Activated CD4-positive, alpha-beta T cell treated with anti-CD3 and anti-CD28 coated beads, Interleukin-2, amount 10 ng/mL, durations not matched to agents 24 days and 14 days (primary cell): Measurements from ENCODE around the gene ANO9. TPM values are rescaled to one million over a fixed set of nuclear protein-coding genes. Genes with fewer than 3 reads are reported as not detected.
"Not testable (repeated sequence)": the region's sequence is repeated elsewhere in the genome, so short reads cannot be mapped to it uniquely, and the experiment has no call there.

ENCODE experiments used
- DNase-seq: peaks from one replicate; pipeline ENCODE4 v3.0.0; 2022
- H3K27ac Mint-ChIP-seq: one replicate; pipeline ENCODE4 v1.8.0; 2022; ENCODE audit warnings: mild to moderate bottlenecking, mixed read lengths
- H3K27me3 Mint-ChIP-seq: one replicate; pipeline ENCODE4 v1.8.0; 2022; ENCODE audit warnings: mixed read lengths
- H3K36me3 Mint-ChIP-seq: one replicate; pipeline ENCODE4 v1.8.0; 2022; ENCODE audit warnings: low read depth, mild to moderate bottlenecking, mixed read lengths
- H3K4me1 Mint-ChIP-seq: one replicate; pipeline ENCODE4 v1.8.0; 2021; ENCODE audit warnings: mixed read lengths
- H3K4me3 Mint-ChIP-seq: one replicate; pipeline ENCODE4 v1.8.0; 2022; ENCODE audit warnings: mild to moderate bottlenecking, moderate library complexity, mixed read lengths
- H3K9me3 Mint-ChIP-seq: one replicate; pipeline ENCODE4 v1.8.0; 2021; ENCODE audit warnings: mixed read lengths
- intact Hi-C: fragments of 100-400 bp; cut with micrococcal nuclease; formaldehyde crosslinking; loops from one replicate; pipeline ENCODE4 v1.15.1; 2023
- total RNA-seq: library from RNA; stranded (reverse); gene quantifications from 2 replicates; pipeline ENCODE4 v1.2.3, GENCODE V29; 2022

ANO9 gene
- total RNA-seq, 1 donor from 2014 or later = 36.9 TPM

- intact Hi-C loops = loop anchor here (5.0 kb wide), 1 partner anchor 99 kb away; the partner anchor contains the start of gene IFITM2
- peak overlapping the region; percentile 62 for H3K4me3 Mint-ChIP-seq
- H3K36me3 Mint-ChIP-seq = peaks cover 4% of the 10 kb centered on the region
- peaks cover 2% of the 10 kb centered on the region for H3K4me1 Mint-ChIP-seq
- peak overlapping the region; percentile 29 for H3K27ac Mint-ChIP-seq
- no peak for DNase-seq
- H3K9me3 Mint-ChIP-seq = no peaks in the 10 kb centered on the region
- no peaks in the 10 kb centered on the region for H3K27me3 Mint-ChIP-seq
These were observed 35.6 kb downstream of the ANO9 start for GRCh38 chr11:405954-406795.

- H3K27ac Mint-ChIP-seq = peak overlapping the region; percentile 51
- intact Hi-C loops = loop anchor here (5.0 kb wide), 1 partner anchor 98 kb away; the partner anchor contains the start of gene IFITM2
These were observed 36.4 kb downstream of the ANO9 start for GRCh38 chr11:405323-405953.

GRCh38 chr11:404551-405264 lies 37.1 kb downstream of the ANO9 start:
- Mint-ChIP-seq H3K36me3 (peaks cover 4% of the 10 kb centered on the region), H3K27me3 (peaks cover 1% of the 10 kb centered on the region), H3K27ac (no peak overlapping the region), H3K4me1 (peaks cover 2% of the 10 kb centered on the region), H3K9me3 (no peaks in the 10 kb centered on the region), H3K4me3 (no peak overlapping the region)
- no peak for DNase-seq
- intact Hi-C loops = loop anchor here (5.0 kb wide), 1 partner anchor 97 kb away; the partner anchor contains the start of gene IFITM2

More at GRCh38 chr11:405323-405953, 36.4 kb downstream of the ANO9 start:
- peaks cover 2% of the 10 kb centered on the region for H3K4me1 Mint-ChIP-seq
- no peak for DNase-seq
- peak overlapping the region; percentile 70 for H3K4me3 Mint-ChIP-seq
- no peaks in the 10 kb centered on the region for H3K9me3 Mint-ChIP-seq
- H3K27me3 Mint-ChIP-seq = no peaks in the 10 kb centered on the region
- H3K36me3 Mint-ChIP-seq = peaks cover 4% of the 10 kb centered on the region

GRCh38 chr11:403761-404431 lies 37.9 kb downstream of the ANO9 start:
- no peak overlapping the region for H3K27ac Mint-ChIP-seq
- intact Hi-C loops = no loop called here
- peaks cover 4% of the 10 kb centered on the region for H3K36me3 Mint-ChIP-seq
- no peak for DNase-seq
- H3K9me3 Mint-ChIP-seq = no peaks in the 10 kb centered on the region
- H3K4me3 Mint-ChIP-seq = no peak overlapping the region
- peaks cover 2% of the 10 kb centered on the region for H3K4me1 Mint-ChIP-seq
- peaks cover 5% of the 10 kb centered on the region for H3K27me3 Mint-ChIP-seq

GRCh38 chr11:403021-403760 lies 38.6 kb downstream of the ANO9 start:
- Mint-ChIP-seq H3K4me1 (peaks cover 2% of the 10 kb centered on the region), H3K9me3 (no peaks in the 10 kb centered on the region), H3K4me3 (no peak overlapping the region), H3K36me3 (peaks cover 6% of the 10 kb centered on the region), H3K27me3 (peaks cover 7% of the 10 kb centered on the region), H3K27ac (no peak overlapping the region)
- intact Hi-C loops = no loop called here
- DNase-seq = no peak

- H3K4me1 Mint-ChIP-seq, H3K27ac Mint-ChIP-seq, H3K9me3 Mint-ChIP-seq, intact Hi-C loops, H3K4me3 Mint-ChIP-seq, H3K27me3 Mint-ChIP-seq, DNase-seq, H3K36me3 Mint-ChIP-seq: not testable (repeated sequence)
These were observed 40.6 kb downstream of the ANO9 start for GRCh38 chr11:401196-401595.

- Mint-ChIP-seq H3K27ac (no peak overlapping the region), H3K27me3 (peaks cover 7% of the 10 kb centered on the region), H3K9me3 (no peaks in the 10 kb centered on the region), H3K4me1 (peaks cover 1% of the 10 kb centered on the region), H3K4me3 (no peak overlapping the region), H3K36me3 (peaks cover 3% of the 10 kb centered on the region)
- intact Hi-C loops = no loop called here
- DNase-seq = no peak
These were observed 41.5 kb downstream of the ANO9 start for GRCh38 chr11:400241-400689.

- Mint-ChIP-seq H3K9me3 (no peaks in the 10 kb centered on the region), H3K27me3 (peaks cover 7% of the 10 kb centered on the region), H3K4me1 (no peaks in the 10 kb centered on the region), H3K36me3 (peaks cover 2% of the 10 kb centered on the region), H3K4me3 (no peak overlapping the region), H3K27ac (no peak overlapping the region)
- intact Hi-C loops = no loop called here
- no peak for DNase-seq
These were observed 42.0 kb downstream of the ANO9 start for GRCh38 chr11:399731-400211.

GRCh38 chr11:398826-399225 lies 43.0 kb downstream of the ANO9 start:
- Mint-ChIP-seq H3K36me3 (peaks cover 2% of the 10 kb centered on the region), H3K4me3 (no peak overlapping the region), H3K27me3 (peaks cover 7% of the 10 kb centered on the region), H3K9me3 (no peaks in the 10 kb centered on the region), H3K27ac (peak overlapping the region; percentile 11), H3K4me1 (no peaks in the 10 kb centered on the region)
- intact Hi-C loops = no loop called here
- no peak for DNase-seq

- intact Hi-C loops = no loop called here
These were observed 44.8 kb downstream of the ANO9 start for GRCh38 chr11:396948-397548.

GRCh38 chr11:396511-396947 lies 45.3 kb downstream of the ANO9 start:
- peaks cover 2% of the 10 kb centered on the region for H3K36me3 Mint-ChIP-seq
- no peak overlapping the region for H3K27ac Mint-ChIP-seq
- no peak overlapping the region for H3K4me3 Mint-ChIP-seq
- H3K9me3 Mint-ChIP-seq = no peaks in the 10 kb centered on the region
- no peaks in the 10 kb centered on the region for H3K4me1 Mint-ChIP-seq
- H3K27me3 Mint-ChIP-seq = peaks cover 7% of the 10 kb centered on the region
- intact Hi-C loops = no loop called here
- DNase-seq = no peak

More at GRCh38 chr11:396948-397548, 44.8 kb downstream of the ANO9 start:
- peak; percentile 82 for DNase-seq
- Mint-ChIP-seq H3K36me3 (peaks cover 2% of the 10 kb centered on the region), H3K27me3 (peaks cover 7% of the 10 kb centered on the region), H3K27ac (no peak overlapping the region), H3K9me3 (no peaks in the 10 kb centered on the region), H3K4me3 (no peak overlapping the region), H3K4me1 (no peaks in the 10 kb centered on the region)

- Mint-ChIP-seq H3K9me3 (no peaks in the 10 kb centered on the region), H3K27ac (no peak overlapping the region), H3K27me3 (peaks cover 7% of the 10 kb centered on the region), H3K4me3 (no peak overlapping the region), H3K36me3 (peaks cover 2% of the 10 kb centered on the region), H3K4me1 (no peaks in the 10 kb centered on the region)
- no peak for DNase-seq
- intact Hi-C loops = no loop called here
These were observed 45.9 kb downstream of the ANO9 start for GRCh38 chr11:395866-396265.
